CD4-positive, alpha-beta T cell treated with Interleukin-1 beta for 1 hour (primary cell): ENCODE measurements around the gene PRR5L.
"Not testable (repeated sequence)": the region's sequence is repeated elsewhere in the genome, so short reads cannot be mapped to it uniquely, and the experiment has no call there.

Source experiments
- DNase-seq, 2 donors: peaks; one replicate each; pipeline ENCODE4 v3.0.0-alpha.2; 2020 to 2022

Gene PRR5L

DNA sequence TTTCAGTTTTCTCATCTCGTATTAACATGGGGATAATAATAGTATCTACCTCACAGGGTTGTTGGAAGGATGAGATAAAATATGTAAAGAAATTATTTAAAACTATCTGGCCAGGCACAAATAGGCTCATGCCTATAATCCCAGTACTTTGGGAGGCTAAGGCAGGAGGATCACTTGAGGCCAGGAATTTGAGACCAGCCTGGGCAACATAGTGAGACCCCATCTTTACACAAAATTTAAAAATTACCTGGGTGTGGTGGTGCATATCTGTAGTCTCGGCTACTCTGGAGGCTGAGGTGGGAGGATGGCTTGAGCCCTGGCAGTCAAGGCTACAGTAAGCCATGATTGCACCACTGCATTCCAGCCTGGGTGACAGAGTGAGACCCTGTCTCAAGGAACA is 215.0 kb downstream of the PRR5L start:
- DNase-seq = not testable (repeated sequence)

GRCh38 chr11:36512016-36512415 is 215.9 kb downstream of the PRR5L start:
- DNase-seq = no peak

- no peak for DNase-seq
Measured at GRCh38 chr11:36513965-36514364, 217.9 kb downstream of the PRR5L start.
